ENCODE data around the gene EPN1. TPM values are rescaled to one million over a fixed set of nuclear protein-coding genes. Genes with fewer than 3 reads are reported as not detected.

The EPN1 gene
- total RNA-seq, 1 donor from 2014 or later = 151 TPM

GRCh38 chr19:55646889-55647731 is 27.9 kb upstream of the EPN1 start:
- no peak for DNase-seq (ENCODE audit: low read depth)
- no peak for TF ChIP-seq CTCF (conservative IDR thresholded peaks at IDR 0.05; ENCODE audit: low read depth, low read length)
- H3K4me3 ChIP-seq (ENCODE audit: low read depth, low read length) = peak overlapping the region; percentile 88

GRCh38 chr19:55647732-55648584 is 27.1 kb upstream of the EPN1 start, which contains the start of gene CCDC106:
CCDC106 (plus strand) TSS chr19:55648212; CDS start chr19:55649047, 835 bp downstream.
- peak within 1 kb of the TSS; percentile 88 for H3K4me3 ChIP-seq (ENCODE audit: low read depth, low read length)
- DNase-seq (ENCODE audit: low read depth) = no peak
- TF ChIP-seq CTCF (conservative IDR thresholded peaks at IDR 0.05; ENCODE audit: low read depth, low read length) = no peak

GRCh38 chr19:55648585-55649267 is 26.3 kb upstream of the EPN1 start:
- peak overlapping the region; percentile 88 for H3K4me3 ChIP-seq (ENCODE audit: low read depth, low read length)
- no peak for TF ChIP-seq CTCF (conservative IDR thresholded peaks at IDR 0.05; ENCODE audit: low read depth, low read length)
- DNase-seq (ENCODE audit: low read depth) = no peak

GRCh38 chr19:55649268-55650125 is 25.5 kb upstream of the EPN1 start:
- H3K4me3 ChIP-seq (ENCODE audit: low read depth, low read length) = peak overlapping the region; percentile 88
- no peak for DNase-seq (ENCODE audit: low read depth)
- no peak for TF ChIP-seq CTCF (conservative IDR thresholded peaks at IDR 0.05; ENCODE audit: low read depth, low read length)

DNA sequence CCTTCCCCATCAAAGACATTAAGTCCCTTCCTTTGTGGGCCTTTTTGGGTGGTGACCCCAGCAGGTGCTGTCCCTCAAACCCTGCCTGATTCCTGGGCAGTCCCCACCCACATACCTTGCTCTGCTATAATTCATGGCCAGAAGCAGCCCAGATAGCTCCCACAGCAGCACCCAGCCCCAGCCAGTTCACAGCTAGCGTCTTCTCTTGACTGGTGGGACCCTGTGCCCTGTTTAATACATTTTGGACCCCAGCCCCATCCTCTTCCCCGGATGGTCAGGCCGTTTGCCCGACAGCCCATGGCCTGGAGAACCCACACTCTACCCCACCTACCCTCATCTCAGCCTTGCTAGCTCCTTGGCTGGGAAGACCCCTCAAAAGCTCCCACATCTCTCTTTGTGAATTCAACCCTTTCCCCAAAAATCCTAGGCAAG is 24.9 kb upstream of the EPN1 start:
- TF ChIP-seq CTCF (conservative IDR thresholded peaks at IDR 0.05; ENCODE audit: low read depth, low read length) = no peak
- H3K4me3 ChIP-seq (ENCODE audit: low read depth, low read length) = no peak overlapping the region
- DNase-seq (ENCODE audit: low read depth) = no peak

All from epithelial cell of proximal tubule (primary cell).